Right lobe of liver (tissue), 4 donors: Measurements from ENCODE around the gene ATRIP.
"Not testable (repeated sequence)": the region's sequence is repeated elsewhere in the genome, so short reads cannot be mapped to it uniquely, and the experiment has no call there.

ENCODE experiments used
- POLR2A ChIP-seq: fragments of 450-650 bp; IDR thresholded peaks from one replicate; pipeline ENCODE4 v1.6.1; 2017; ENCODE audit warnings: antibody characterized with exemption, mild to moderate bottlenecking
- TF ChIP-seq, protein P1 (sequence below), 4 donors: fragments of 200-600 bp in 3 of 4; fragments of 450-650 bp in 1 of 4; IDR thresholded peaks; one replicate each; pipeline versions ENCODE4 v1.5.1 to v1.8.0; 2016 to 2022; ENCODE audit warnings: antibody characterized with exemption in 4 of 4, mild to moderate bottlenecking in 2 of 4
- donor health status: DM: no; HTN: no; CAD: no.
- donor health status: DM: no; HTN: no; CAD: no.
- donor health status: DM: no; HTN: yes; CAD: no.

GRCh38 chr3:48482822-48483221, 36.3 kb downstream of the ATRIP start:
- TF ChIP-seq, protein P1, sequence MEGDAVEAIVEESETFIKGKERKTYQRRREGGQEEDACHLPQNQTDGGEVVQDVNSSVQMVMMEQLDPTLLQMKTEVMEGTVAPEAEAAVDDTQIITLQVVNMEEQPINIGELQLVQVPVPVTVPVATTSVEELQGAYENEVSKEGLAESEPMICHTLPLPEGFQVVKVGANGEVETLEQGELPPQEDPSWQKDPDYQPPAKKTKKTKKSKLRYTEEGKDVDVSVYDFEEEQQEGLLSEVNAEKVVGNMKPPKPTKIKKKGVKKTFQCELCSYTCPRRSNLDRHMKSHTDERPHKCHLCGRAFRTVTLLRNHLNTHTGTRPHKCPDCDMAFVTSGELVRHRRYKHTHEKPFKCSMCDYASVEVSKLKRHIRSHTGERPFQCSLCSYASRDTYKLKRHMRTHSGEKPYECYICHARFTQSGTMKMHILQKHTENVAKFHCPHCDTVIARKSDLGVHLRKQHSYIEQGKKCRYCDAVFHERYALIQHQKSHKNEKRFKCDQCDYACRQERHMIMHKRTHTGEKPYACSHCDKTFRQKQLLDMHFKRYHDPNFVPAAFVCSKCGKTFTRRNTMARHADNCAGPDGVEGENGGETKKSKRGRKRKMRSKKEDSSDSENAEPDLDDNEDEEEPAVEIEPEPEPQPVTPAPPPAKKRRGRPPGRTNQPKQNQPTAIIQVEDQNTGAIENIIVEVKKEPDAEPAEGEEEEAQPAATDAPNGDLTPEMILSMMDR (IDR thresholded peaks at IDR 0.05), result not testable (repeated sequence)
- not testable (repeated sequence) for TF ChIP-seq POLR2A
